Mesothelial cell of epicardium (in vitro differentiated cells): ENCODE results near the gene OR6S1. TPM values are rescaled to one million over a fixed set of nuclear protein-coding genes. Genes with fewer than 3 reads are reported as not detected.

Experiments
- DNase-seq, 2 experiments: peaks; one replicate each; pipeline ENCODE4 v3.0.0; 2021; ENCODE audit warnings: low spot score in 2 of 2; ENCODE audit not compliant: unreplicated experiment in 2 of 2
- H3K27ac Mint-ChIP-seq: 2 replicates; pipeline ENCODE4 v1.8.0; 2021; ENCODE audit warnings: mixed read lengths
- H3K27me3 Mint-ChIP-seq: 2 replicates; pipeline ENCODE4 v1.8.0; 2021; ENCODE audit warnings: low read depth, mixed read lengths
- H3K36me3 Mint-ChIP-seq: 2 replicates; pipeline ENCODE4 v1.8.0; 2021; ENCODE audit warnings: mixed read lengths
- H3K4me1 Mint-ChIP-seq: 2 replicates; pipeline ENCODE4 v1.8.0; 2021; ENCODE audit warnings: mixed read lengths
- H3K4me3 Mint-ChIP-seq: 2 replicates; pipeline ENCODE4 v1.8.0; 2021; ENCODE audit warnings: mild to moderate bottlenecking, moderate library complexity, mixed read lengths
- H3K9me3 Mint-ChIP-seq: 2 replicates; pipeline ENCODE4 v1.8.0; 2021; ENCODE audit warnings: mixed read lengths
- total RNA-seq: library from RNA; stranded (reverse); gene quantifications from 3 replicates; pipeline ENCODE4 v1.2.1, GENCODE V29; 2021
- TF ChIP-seq, protein P1 (sequence below): fragments of 200-600 bp; sonication (generic); IDR thresholded peaks from one replicate; pipeline ENCODE4 v1.5.0; 2021; ENCODE audit warnings: antibody characterized with exemption; ENCODE audit not compliant: unreplicated experiment

Gene OR6S1
- total RNA-seq, 1 donor from 2014 or later: not detected

- Mint-ChIP-seq H3K4me1 (peaks cover 4% of the 10 kb centered on the region), H3K27ac (no peak overlapping the region), H3K4me3 (no peak overlapping the region), H3K36me3 (no peaks in the 10 kb centered on the region), H3K9me3 (no peaks in the 10 kb centered on the region), H3K27me3 (peaks cover 61% of the 10 kb centered on the region)
- DNase-seq: no peak
- TF ChIP-seq, protein P1, sequence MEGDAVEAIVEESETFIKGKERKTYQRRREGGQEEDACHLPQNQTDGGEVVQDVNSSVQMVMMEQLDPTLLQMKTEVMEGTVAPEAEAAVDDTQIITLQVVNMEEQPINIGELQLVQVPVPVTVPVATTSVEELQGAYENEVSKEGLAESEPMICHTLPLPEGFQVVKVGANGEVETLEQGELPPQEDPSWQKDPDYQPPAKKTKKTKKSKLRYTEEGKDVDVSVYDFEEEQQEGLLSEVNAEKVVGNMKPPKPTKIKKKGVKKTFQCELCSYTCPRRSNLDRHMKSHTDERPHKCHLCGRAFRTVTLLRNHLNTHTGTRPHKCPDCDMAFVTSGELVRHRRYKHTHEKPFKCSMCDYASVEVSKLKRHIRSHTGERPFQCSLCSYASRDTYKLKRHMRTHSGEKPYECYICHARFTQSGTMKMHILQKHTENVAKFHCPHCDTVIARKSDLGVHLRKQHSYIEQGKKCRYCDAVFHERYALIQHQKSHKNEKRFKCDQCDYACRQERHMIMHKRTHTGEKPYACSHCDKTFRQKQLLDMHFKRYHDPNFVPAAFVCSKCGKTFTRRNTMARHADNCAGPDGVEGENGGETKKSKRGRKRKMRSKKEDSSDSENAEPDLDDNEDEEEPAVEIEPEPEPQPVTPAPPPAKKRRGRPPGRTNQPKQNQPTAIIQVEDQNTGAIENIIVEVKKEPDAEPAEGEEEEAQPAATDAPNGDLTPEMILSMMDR: no peak
Observed at GRCh38 chr14:20642182-20642581, 691 bp upstream of the OR6S1 start.

GRCh38 chr14:20632831-20633691, 8.4 kb downstream of the OR6S1 start:
- H3K4me1 Mint-ChIP-seq: peaks cover 24% of the 10 kb centered on the region
- peak in 1 of 2 experiments; percentile 62 for DNase-seq
- H3K36me3 Mint-ChIP-seq: no peaks in the 10 kb centered on the region
- H3K9me3 Mint-ChIP-seq: peaks cover 16% of the 10 kb centered on the region
- H3K4me3 Mint-ChIP-seq: peak overlapping the region; percentile 77
- peaks cover 84% of the 10 kb centered on the region for H3K27me3 Mint-ChIP-seq
- peak overlapping the region; percentile 67 for H3K27ac Mint-ChIP-seq
- TF ChIP-seq, protein P1: no peak

- Mint-ChIP-seq H3K4me3 (peak overlapping the region; percentile 77), H3K27ac (peak overlapping the region; percentile 67), H3K36me3 (no peaks in the 10 kb centered on the region), H3K9me3 (peaks cover 16% of the 10 kb centered on the region), H3K4me1 (peaks cover 31% of the 10 kb centered on the region), H3K27me3 (peaks cover 86% of the 10 kb centered on the region)
- DNase-seq: no peak
- TF ChIP-seq, protein P1: no peak
Observed at GRCh38 chr14:20632448-20632830, 9.1 kb downstream of the OR6S1 start.

DNA sequence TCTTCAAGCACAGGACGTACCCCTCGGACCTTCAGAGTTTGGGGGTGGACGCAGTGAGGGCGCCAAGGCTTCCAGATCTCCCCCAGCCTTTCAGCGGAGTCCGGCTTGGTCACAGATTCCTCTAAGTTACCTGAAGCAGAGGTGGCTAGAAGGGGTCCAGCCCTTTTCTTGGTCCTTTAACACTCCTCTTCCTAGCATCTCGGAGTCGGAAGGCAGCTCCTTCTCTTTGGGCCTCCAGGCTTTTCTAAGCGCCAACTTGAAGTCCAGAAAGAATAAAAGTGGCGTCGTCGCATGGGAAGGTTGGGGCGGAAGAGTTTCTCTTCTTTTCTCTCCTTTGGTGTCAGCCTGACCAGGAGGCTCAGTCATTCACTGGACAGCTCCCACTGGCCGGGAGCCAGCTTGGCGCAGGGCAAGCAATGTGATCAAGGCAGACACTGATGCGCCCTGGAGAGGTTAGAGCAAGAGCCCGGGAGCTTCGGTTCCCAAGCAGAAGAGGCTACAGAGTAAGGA, 9.6 kb downstream of the OR6S1 start:
- peaks cover 36% of the 10 kb centered on the region for H3K4me1 Mint-ChIP-seq

GRCh38 chr14:20631023-20631879, 10.2 kb downstream of the OR6S1 start:
- no peaks in the 10 kb centered on the region for H3K36me3 Mint-ChIP-seq
- TF ChIP-seq, protein P1: no peak
- peak in 1 of 2 experiments; percentile 61 for DNase-seq
- H3K9me3 Mint-ChIP-seq: peaks cover 16% of the 10 kb centered on the region
- H3K4me3 Mint-ChIP-seq: peak overlapping the region; percentile 77
- H3K27me3 Mint-ChIP-seq: peaks cover 89% of the 10 kb centered on the region
- peaks cover 41% of the 10 kb centered on the region for H3K4me1 Mint-ChIP-seq
- peak overlapping the region; percentile 52 for H3K27ac Mint-ChIP-seq

More for the DNA sequence above, 9.6 kb downstream of the OR6S1 start:
- Mint-ChIP-seq H3K4me3 (peak overlapping the region; percentile 77), H3K27ac (no peak overlapping the region), H3K36me3 (no peaks in the 10 kb centered on the region), H3K9me3 (peaks cover 16% of the 10 kb centered on the region), H3K27me3 (peaks cover 89% of the 10 kb centered on the region)
- peak in 1 of 2 experiments; percentile 59 for DNase-seq
- TF ChIP-seq, protein P1: no peak
